HG02884 (cell line): ENCODE results near the gene ATG16L1.
A peak's percentile ranks its signal among the peaks of the same experiment; 100 is the strongest.

Source experiments
- ATAC-seq: cut with Tn5 transposase; IDR thresholded peaks from one replicate; pipeline ENCODE4 v1.9.1; 2021; ENCODE audit warnings: mild to moderate bottlenecking, moderate library complexity; ENCODE audit not compliant: unreplicated experiment

The ATG16L1 gene

DNA sequence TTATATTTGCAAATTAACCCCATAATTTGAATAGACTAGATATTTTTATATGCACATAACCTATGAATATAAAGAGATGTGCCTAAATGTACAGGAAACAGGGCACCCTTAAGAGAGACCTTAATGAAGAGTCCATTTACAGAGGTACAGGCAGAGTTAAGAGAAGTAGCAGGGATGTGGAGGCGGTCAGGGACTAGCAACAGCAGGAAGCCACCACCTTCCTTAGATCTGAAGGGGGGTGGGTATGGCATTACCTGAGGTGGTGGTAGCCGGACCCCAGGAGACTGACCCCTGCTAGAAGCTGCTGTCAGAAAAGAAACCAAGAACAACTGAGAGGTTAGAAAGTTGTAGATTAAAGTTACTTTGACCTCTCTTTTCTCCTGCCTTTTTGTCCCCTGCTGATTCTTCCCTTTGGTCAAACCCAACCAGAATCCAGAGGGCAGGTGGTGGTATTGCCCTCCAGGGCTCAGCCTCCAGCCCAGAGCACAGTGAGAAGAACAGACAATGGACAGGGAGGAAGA, 24.9 kb upstream of the ATG16L1 start:
- no peak for ATAC-seq

DNA sequence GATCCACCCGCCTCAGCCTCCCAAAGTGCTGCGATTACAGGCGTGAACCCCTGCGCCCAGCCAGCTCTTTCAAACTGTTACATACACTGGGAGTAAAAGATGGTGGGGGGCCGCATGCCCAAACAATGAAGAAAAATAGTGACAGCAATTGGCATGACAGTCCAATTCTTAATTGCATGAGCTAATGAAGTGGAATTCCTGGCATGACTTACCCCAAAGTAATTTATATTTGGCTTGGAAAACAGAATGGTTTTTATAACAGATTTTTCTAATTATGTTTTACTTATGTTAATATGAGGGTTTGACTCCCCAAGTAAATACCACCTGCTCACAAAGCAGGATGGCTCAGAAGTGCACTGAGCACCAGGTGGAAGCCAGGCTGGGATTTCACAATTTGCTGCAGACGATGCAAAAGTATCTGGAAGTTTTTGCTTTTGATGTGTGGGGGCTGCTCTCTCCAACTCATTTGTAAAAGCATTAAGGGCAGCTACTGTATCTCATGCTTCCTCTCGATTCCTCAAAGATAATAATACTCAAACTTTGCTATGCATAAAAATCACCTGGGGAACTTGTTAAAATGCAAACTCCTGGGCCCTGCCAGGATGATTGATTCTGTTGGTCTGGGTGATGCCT, 24.0 kb upstream of the ATG16L1 start:
- ATAC-seq: no peak

GRCh38 chr2:233228376-233228775, 23.1 kb upstream of the ATG16L1 start:
- no peak for ATAC-seq

DNA sequence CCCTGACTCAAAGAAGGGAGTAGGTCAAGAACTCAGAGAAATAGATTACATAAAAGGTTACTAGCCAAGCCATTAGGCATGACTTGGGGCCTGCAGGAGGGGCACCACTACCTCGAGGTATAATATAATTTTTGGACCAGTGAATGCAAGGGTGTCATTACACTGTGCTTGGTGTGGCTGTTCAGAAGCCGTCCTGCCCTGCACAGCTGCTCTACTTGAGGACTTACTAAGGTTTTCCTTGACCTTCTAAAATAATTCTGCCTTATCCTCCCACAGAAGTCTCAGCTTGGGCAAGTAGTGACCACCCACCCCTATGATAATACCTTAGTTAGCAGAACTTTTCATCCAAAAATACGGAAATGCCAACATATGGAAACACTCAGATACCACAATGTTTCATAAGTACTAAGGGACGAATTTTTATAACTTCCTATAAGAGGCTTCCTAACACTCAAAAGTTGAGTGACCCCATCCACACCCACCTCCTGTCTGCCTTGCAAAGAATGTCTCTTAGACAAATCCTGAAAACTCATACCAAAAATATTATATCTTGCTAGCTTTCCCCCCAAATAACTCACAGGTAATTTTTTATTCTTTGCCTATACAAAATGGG, 17.7 kb upstream of the ATG16L1 start:
- no peak for ATAC-seq

GRCh38 chr2:233234264-233234663, 17.2 kb upstream of the ATG16L1 start:
- ATAC-seq: no peak

GRCh38 chr2:233234996-233235395, 16.5 kb upstream of the ATG16L1 start:
- ATAC-seq: no peak

DNA sequence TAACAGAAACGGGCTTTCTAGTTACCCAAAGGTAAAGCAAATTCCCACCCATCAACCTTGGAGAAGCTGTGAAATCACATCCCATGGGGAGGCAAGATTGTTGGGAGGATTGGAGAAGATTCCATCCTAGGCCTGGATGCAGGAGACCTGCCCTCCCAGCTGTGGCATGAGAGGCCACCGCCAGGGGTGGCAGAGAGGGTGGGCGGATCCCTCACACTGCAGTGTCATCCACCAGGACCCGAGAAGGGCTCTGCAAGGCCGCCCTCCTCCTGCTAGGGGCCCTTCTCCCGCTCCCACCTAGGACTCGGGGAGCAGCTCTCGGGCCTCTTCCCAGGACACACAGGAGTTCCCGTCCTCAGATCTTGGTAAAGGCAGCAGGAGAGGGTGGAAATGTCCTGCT, 15.5 kb upstream of the ATG16L1 start:
- ATAC-seq: no peak

GRCh38 chr2:233236820-233237589, 14.5 kb upstream of the ATG16L1 start:
- ATAC-seq: no peak

DNA sequence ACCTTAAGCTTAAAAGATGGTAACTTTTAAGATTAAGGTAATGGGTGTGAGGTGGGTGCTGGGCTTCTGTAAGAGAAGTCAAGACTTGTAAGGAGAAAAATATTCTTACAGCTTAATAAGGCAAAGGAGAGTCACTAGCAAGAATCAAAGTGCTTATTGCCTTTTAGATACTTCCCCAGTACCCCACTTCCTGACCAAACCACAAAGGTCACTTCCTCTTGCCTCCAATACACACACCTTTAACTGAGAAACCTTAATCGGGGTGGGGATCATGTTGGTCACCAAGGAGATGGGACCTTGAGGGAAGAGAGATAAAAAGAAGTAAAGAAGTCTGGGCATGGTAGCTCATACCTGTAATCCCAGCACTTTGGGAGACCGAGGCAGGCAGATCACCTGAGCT, 10.6 kb upstream of the ATG16L1 start:
- no peak for ATAC-seq

DNA sequence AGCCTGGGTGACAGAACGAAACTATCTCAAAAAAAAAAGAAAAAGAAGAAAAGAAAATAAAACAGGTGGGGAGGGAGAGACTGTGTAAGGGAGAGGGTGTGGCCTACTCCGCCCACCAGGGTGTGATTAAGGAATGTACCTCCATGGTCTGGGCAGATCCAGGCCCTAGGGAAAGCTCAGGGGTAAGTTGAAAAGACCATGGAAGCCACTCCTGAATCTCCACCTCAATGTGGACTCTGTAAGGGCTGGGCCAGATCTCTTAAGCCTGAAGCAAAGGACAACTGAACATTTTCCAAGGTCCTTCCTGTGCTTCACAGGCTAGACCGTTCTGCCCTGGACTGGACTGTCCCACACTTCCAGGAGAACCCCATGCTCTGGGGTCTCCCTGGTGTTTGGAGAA, 9.7 kb upstream of the ATG16L1 start:
- ATAC-seq: no peak

- ATAC-seq: no peak
These were observed 9.1 kb upstream of the ATG16L1 start for GRCh38 chr2:233242231-233242927.

DNA sequence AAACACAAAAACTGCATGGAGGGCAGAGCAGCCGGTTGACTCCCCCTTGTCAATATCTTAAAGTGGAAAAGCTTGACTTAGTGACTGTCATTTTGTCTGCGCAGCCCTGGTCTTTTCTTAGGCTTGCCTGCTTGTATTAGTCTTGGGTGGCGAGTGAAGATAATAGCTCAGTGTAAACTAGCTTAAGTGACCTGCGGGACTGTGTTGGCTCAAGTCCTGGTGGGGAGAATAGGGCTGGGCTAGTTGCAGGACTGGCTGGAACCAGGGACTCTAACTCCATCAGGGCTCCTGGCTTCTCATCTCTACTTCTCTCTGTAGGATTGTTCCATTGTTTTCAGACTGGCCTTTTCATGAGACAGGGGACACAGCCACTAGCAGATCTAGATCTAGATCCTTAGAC, 8.1 kb upstream of the ATG16L1 start:
- ATAC-seq: no peak

- no peak for ATAC-seq
These were observed 6.7 kb upstream of the ATG16L1 start for GRCh38 chr2:233244818-233245217.

DNA sequence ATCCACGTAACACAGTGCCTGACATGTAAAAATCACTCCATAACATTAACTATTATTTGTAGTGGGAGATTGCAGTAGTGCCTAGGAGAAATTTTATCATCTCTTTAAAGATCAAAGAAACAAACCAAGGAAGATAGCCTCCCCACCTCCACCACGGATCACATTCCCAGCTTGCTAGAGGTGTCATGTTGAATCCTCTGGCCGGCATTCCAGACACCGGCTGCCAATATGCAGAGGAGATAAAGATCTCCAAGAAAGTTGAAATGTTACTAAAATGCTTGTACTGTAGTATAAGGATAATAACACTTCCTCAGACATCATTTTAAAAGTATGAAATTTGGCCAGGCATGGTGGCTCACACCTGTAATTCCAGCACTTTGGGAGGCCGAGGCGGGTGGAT, 6.1 kb upstream of the ATG16L1 start:
- no peak for ATAC-seq

GRCh38 chr2:233247116-233247515, 4.4 kb upstream of the ATG16L1 start:
- no peak for ATAC-seq

DNA sequence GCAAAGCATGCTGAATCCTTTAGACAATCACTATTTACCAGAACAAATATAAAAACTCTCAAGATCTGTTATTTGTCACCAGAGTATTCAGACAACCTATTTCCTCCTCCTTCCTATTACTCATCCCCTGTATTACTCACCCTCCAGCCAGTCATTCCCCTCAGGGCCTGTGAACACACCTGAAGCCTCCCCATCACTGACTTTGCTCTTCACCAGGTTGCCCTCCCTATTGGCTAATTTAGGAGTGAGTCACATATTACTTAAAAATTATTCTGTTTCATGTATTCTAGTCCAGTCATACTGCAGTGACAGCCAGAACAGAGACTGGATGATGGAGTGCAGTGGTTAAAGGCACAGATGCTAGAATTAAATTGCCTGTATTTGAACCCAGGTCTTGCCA, 3.7 kb upstream of the ATG16L1 start:
- no peak for ATAC-seq

DNA sequence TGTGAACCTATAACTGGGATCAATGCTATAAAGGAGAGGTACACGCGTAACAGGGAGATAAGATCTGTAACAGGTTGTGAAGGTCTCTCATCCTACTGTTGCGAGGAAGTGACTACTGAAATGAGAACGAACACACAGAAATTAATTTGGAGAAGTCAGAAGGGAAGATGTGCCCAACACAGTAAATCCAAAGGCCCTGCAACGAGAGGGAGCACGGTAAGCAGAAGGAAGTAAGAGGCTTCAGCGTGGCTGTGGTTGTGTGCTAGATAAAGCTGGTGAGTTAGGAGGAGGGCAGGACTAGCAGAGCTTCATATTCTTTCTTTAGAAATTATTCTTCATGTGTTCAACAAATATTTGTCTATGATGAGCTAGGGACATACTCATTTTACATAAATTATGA, 2.5 kb upstream of the ATG16L1 start:
- no peak for ATAC-seq

- no peak for ATAC-seq
These were observed 905 bp upstream of the ATG16L1 start for GRCh38 chr2:233250568-233250967.

- peak; percentile 15 for ATAC-seq
These were observed 528 bp upstream of the ATG16L1 start for GRCh38 chr2:233250985-233251305.

DNA sequence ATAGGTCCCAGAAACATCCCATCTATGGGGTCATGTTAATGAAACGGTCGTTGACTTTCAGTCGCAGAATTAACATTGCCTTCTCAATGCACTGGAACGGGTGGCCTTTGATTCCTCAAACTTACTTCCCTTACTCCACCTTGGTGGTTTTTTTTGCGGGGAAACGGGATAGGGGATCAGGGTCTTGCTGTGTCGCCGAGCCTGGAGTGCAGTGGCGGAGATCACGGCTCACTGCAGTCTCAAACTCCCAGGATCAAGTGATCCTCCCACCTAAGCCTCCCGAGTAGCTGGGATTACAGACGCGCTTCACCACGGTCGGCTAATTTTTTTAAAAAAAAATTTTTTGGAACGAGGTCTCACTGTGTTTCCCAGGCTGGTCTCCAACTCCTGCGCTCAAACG, 754 bp downstream of the ATG16L1 start:
- ATAC-seq: no peak

GRCh38 chr2:233255151-233255550, 3.7 kb downstream of the ATG16L1 start:
- ATAC-seq: no peak

DNA sequence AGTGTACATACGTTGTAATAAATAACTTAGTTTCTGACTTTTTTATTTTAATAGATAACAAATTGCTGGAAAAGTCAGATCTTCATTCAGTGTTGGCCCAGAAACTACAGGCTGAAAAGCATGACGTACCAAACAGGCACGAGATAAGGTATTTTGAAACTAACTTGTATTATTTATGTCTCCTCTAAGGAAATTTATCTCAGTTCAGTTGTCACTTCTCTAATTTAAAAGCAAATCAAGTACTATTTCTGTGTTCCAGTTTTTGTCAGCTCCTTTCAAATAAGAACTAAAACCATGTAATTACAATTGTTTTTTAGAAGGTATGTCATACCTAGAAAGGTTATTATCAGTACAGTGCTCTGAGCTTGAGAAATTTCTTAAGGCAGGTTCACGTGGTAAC, 4.6 kb downstream of the ATG16L1 start:
- ATAC-seq: no peak
